HG03469 (cell line): ENCODE results near the gene ULK4.

Source experiments
- ATAC-seq: cut with Tn5 transposase; IDR thresholded peaks from one replicate; pipeline ENCODE4 v1.9.1; 2021; ENCODE audit warnings: mild to moderate bottlenecking, moderate library complexity, moderate number of reproducible peaks; ENCODE audit not compliant: unreplicated experiment

ULK4 gene

GRCh38 chr3:41277790-41278465 is 684.0 kb downstream of the ULK4 start:
- ATAC-seq: no peak

GRCh38 chr3:41276191-41276590 is 685.7 kb downstream of the ULK4 start:
- no peak for ATAC-seq

GRCh38 chr3:41274944-41275668 is 686.8 kb downstream of the ULK4 start:
- no peak for ATAC-seq

- ATAC-seq: no peak
Measured at GRCh38 chr3:41272667-41273066, 689.2 kb downstream of the ULK4 start.

- ATAC-seq: no peak
Measured at GRCh38 chr3:41267975-41268640, 693.8 kb downstream of the ULK4 start.

GRCh38 chr3:41265823-41266273 is 696.1 kb downstream of the ULK4 start:
- no peak for ATAC-seq

GRCh38 chr3:41265011-41265545 is 696.8 kb downstream of the ULK4 start:
- no peak for ATAC-seq

- ATAC-seq: no peak
Measured at GRCh38 chr3:41260063-41260450, 701.8 kb downstream of the ULK4 start.

- no peak for ATAC-seq
Measured at GRCh38 chr3:41259449-41260062, 702.3 kb downstream of the ULK4 start.

GRCh38 chr3:41258239-41258800 is 703.6 kb downstream of the ULK4 start:
- no peak for ATAC-seq

GRCh38 chr3:41251593-41251992 is 710.3 kb downstream of the ULK4 start:
- no peak for ATAC-seq

- ATAC-seq: no peak
Measured at GRCh38 chr3:41250825-41251224, 711.1 kb downstream of the ULK4 start.

GRCh38 chr3:41249318-41249717 is 712.6 kb downstream of the ULK4 start:
- ATAC-seq: no peak

- ATAC-seq: no peak
Measured at GRCh38 chr3:41248525-41248924, 713.4 kb downstream of the ULK4 start.

- no peak for ATAC-seq
Measured at GRCh38 chr3:41247055-41248004, 714.6 kb downstream of the ULK4 start.

GRCh38 chr3:41244620-41245336 is 717.1 kb downstream of the ULK4 start:
- no peak for ATAC-seq

GRCh38 chr3:41243183-41243582 is 718.7 kb downstream of the ULK4 start:
- no peak for ATAC-seq

GRCh38 chr3:41241800-41242571 is 719.9 kb downstream of the ULK4 start:
- ATAC-seq: no peak
